MCF 10A (cell line): ENCODE data around the gene ZBTB26. TPM values are rescaled to one million over a fixed set of nuclear protein-coding genes. Genes with fewer than 3 reads are reported as not detected.

Source experiments
- BruUV-seq: library from RNA; stranded (reverse); fragments of 400-500 nt; replicated peaks from 2 replicates; lab custom pipeline; 2021; lab: Mats Ljungman, UMichigan
- CTCF ChIA-PET: fragments of 300-600 bp; sonication (Branson Sonifier 250); formaldehyde crosslinking; extraction: SDS; loops from one replicate; lab custom pipeline; 2021; ENCODE audit warnings: antibody characterized with exemption, inconsistent platforms; lab: Yijun Ruan, JAX
- POLR2A ChIA-PET: fragments of 300-600, 350-650 bp; sonication (Branson Sonifier 250); formaldehyde crosslinking; extraction: SDS; loops from one replicate; lab custom pipeline; 2020; ENCODE audit warnings: antibody characterized with exemption, inconsistent platforms; lab: Yijun Ruan, JAX
- DNase-seq: peaks from one replicate; pipeline ENCODE4 v3.0.0-alpha.2; 2018; ENCODE audit not compliant: unreplicated experiment
- H3K27ac Mint-ChIP-seq: one replicate; pipeline ENCODE4 v1.8.0; 2022; ENCODE audit warnings: mild to moderate bottlenecking, low read depth, mixed read lengths; ENCODE audit not compliant: unreplicated experiment
- H3K27me3 Mint-ChIP-seq: one replicate; pipeline ENCODE4 v1.8.0; 2022; ENCODE audit warnings: mixed read lengths; ENCODE audit not compliant: insufficient read depth, unreplicated experiment
- H3K36me3 Mint-ChIP-seq: one replicate; pipeline ENCODE4 v1.8.0; 2022; ENCODE audit warnings: mild to moderate bottlenecking, moderate library complexity, mixed read lengths; ENCODE audit not compliant: insufficient read depth, unreplicated experiment
- H3K4me1 Mint-ChIP-seq: one replicate; pipeline ENCODE4 v1.8.0; 2022; ENCODE audit warnings: mixed read lengths; ENCODE audit not compliant: insufficient read depth, unreplicated experiment
- H3K4me3 Mint-ChIP-seq: one replicate; pipeline ENCODE4 v1.8.0; 2022; ENCODE audit warnings: mild to moderate bottlenecking, moderate library complexity, mixed read lengths; ENCODE audit not compliant: unreplicated experiment
- H3K9me3 Mint-ChIP-seq: one replicate; pipeline ENCODE4 v1.8.0; 2022; ENCODE audit warnings: mixed read lengths; ENCODE audit not compliant: unreplicated experiment
- intact Hi-C: fragments of 100-400 bp; cut with micrococcal nuclease; formaldehyde crosslinking; loops from 2 replicates; pipeline ENCODE4 v1.14.1; 2022
- total RNA-seq: library from RNA; stranded (reverse); gene quantifications from 2 replicates; pipeline ENCODE4 v1.2.3, GENCODE V29; 2022
- TF ChIP-seq, protein P1 (sequence below): fragments of 200-600 bp; IDR thresholded peaks from one replicate; pipeline ENCODE4 v1.8.0; 2022; ENCODE audit warnings: antibody characterized with exemption, mild to moderate bottlenecking; ENCODE audit not compliant: unreplicated experiment

Gene ZBTB26
- total RNA-seq, 1 experiment from 2014 or later = 4.0 TPM

DNA sequence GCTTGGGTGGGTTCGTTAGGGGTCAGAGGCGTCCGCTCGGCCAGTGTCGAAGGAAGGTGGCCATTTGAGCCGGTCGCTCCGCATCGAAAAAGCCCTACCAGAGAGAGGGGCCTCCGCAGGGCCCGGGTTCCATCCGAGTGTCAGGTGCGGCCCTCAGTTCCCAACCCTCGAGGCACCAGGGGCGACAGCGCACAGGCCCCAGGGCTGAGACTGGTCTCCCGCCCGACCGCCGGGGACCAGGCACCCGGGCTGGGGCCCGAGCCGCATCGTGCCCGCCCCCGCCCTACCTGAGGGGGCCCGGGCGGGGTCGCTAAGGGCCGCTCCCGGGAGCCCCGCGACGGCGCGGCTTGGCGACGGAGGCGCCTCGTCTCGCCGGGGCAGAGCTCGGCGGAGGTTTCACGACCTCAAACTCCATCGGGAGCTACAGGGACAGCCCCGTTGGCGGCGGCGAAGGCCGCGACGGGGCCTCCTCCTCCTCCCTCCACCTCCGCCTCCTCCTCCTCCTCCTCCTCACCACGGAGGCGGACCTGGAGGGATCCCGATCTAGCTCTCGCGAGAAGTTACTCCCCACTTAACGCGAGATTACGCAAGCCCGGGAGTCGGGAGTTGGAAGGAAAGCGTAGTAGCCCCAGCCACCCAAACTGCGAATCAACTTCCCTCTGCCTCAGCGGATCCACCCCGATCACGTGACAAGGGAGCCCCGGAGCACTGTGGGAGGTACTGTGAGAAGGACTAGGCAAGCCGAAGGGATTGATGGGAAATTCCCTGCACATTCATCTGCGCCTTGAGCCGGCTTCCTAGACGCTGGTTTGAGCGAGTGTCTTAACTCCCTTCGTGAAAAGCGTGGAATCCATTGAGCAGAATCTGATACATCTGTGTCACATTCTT lies 26.2 kb downstream of the ZBTB26 start, which contains the start of gene RC3H2:
RC3H2 (minus strand) TSS at position 537 of the 888 bp plus-strand sequence. CDS start 7,850 bp downstream, outside the sequence.
- peak within 1 kb of the TSS; percentile 92 for H3K27ac Mint-ChIP-seq
- DNase-seq = peak; percentile 100

DNA sequence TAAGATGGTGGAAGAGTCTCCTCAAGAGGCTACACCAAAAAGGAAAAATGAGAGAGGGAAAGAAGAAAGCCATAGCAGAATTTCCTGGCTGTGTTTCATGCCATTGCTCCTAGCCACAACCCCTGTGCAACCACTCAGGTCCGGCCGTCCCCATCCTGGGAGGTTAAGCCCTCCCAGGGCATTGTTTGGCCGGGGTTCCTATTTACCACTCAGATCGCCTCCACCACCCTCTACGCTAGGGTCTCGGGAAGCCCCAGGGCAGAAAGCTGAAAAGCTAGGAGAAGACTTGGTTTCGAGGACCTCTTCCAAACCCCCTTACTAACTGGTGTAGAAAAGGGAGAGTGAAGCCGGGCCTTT lies 26.9 kb downstream of the ZBTB26 start:
- H3K9me3 Mint-ChIP-seq = no peaks in the 10 kb centered on the region
- H3K4me3 Mint-ChIP-seq = peak overlapping the region; percentile 89
- POLR2A ChIA-PET = interaction anchor here (0.6 to 7.1 kb wide), 17 partner anchors 9 to 941 kb away, joined by 3 to 127 read pairs (median 4); partner anchors contain the start of genes MRRF, RABGAP1, RBM18 and ZBTB26
- peaks cover 9% of the 10 kb centered on the region for H3K4me1 Mint-ChIP-seq
- TF ChIP-seq, protein P1, sequence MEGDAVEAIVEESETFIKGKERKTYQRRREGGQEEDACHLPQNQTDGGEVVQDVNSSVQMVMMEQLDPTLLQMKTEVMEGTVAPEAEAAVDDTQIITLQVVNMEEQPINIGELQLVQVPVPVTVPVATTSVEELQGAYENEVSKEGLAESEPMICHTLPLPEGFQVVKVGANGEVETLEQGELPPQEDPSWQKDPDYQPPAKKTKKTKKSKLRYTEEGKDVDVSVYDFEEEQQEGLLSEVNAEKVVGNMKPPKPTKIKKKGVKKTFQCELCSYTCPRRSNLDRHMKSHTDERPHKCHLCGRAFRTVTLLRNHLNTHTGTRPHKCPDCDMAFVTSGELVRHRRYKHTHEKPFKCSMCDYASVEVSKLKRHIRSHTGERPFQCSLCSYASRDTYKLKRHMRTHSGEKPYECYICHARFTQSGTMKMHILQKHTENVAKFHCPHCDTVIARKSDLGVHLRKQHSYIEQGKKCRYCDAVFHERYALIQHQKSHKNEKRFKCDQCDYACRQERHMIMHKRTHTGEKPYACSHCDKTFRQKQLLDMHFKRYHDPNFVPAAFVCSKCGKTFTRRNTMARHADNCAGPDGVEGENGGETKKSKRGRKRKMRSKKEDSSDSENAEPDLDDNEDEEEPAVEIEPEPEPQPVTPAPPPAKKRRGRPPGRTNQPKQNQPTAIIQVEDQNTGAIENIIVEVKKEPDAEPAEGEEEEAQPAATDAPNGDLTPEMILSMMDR = no peak
- intact Hi-C loops = loop anchor here (2.0 to 5.0 kb wide), 2 partner anchors 26 to 43 kb away; partner anchors contain the start of gene ZBTB26
- H3K27me3 Mint-ChIP-seq = no peaks in the 10 kb centered on the region
- peaks cover 14% of the 10 kb centered on the region for H3K36me3 Mint-ChIP-seq
- H3K27ac Mint-ChIP-seq = peak overlapping the region; percentile 92
- DNase-seq = peak; percentile 53
- no TSS peak for BruUV-seq
- CTCF ChIA-PET = interaction anchor here (0.6 to 1.4 kb wide), 6 partner anchors 9 to 802 kb away, joined by 3 to 6 read pairs (median 3); partner anchors contain the start of gene ZBTB6

More for the DNA sequence above, 26.2 kb downstream of the ZBTB26 start, which contains the start of gene RC3H2:
- TSS peak; percentile 32 for BruUV-seq
- TF ChIP-seq, protein P1 = no peak
- Mint-ChIP-seq H3K36me3 (peaks cover 21% of the 10 kb centered on the region), H3K9me3 (no peaks in the 10 kb centered on the region), H3K4me1 (peaks cover 9% of the 10 kb centered on the region), H3K4me3 (peak within 1 kb of the TSS; percentile 89), H3K27me3 (no peaks in the 10 kb centered on the region)
- POLR2A ChIA-PET = interaction anchor here (0.6 to 7.1 kb wide), 20 partner anchors 10 to 941 kb away, joined by 3 to 127 read pairs (median 4); partner anchors contain the start of genes MORN5, MRRF, NDUFA8 and RABGAP1
- CTCF ChIA-PET = interaction anchor here (0.6 to 1.4 kb wide), 5 partner anchors 20 to 803 kb away, joined by 3 to 6 read pairs (median 3); no protein-coding TSS in a partner anchor
- intact Hi-C loops = loop anchor here (1.0 to 5.0 kb wide), 3 partner anchors 8 to 42 kb away; partner anchors contain the start of genes ZBTB26 and ZBTB6

DNA sequence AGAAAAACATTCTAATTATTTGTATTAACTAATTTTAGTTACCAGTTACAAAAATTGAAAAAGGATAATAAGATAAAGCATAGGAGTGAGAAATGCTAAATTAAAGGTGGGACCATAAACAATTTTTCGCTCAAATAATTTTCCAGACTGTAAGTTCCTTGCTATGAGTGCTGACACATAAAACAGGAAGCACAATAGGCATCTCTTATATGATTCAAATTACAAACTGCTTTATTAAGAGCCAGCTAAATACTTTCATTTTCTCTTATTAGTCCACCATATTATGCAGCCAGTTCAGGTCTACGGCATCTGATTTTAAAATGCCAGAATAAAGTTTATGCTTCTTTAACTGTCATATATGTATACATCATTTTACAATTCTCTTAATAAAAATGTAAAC lies 30.5 kb downstream of the ZBTB26 start:
- ChIA-PET POLR2A (interaction anchor here (0.6 to 7.1 kb wide), 7 partner anchors 10 to 1671 kb away, joined by 3 to 127 read pairs (median 8); partner anchors contain the start of genes RABGAP1, ZBTB26 and ZBTB6), CTCF (interaction anchor here (0.7 kb wide), 1 partner anchor 785 kb away, joined by 3 read pairs; no protein-coding TSS in a partner anchor)
- DNase-seq = peak; percentile 15
- Mint-ChIP-seq H3K4me1 (peaks cover 19% of the 10 kb centered on the region), H3K27me3 (no peaks in the 10 kb centered on the region), H3K9me3 (no peaks in the 10 kb centered on the region), H3K36me3 (peaks cover 20% of the 10 kb centered on the region), H3K27ac (peak overlapping the region; percentile 69), H3K4me3 (peak overlapping the region; percentile 43)
- TF ChIP-seq, protein P1 = no peak
- intact Hi-C loops = loop anchor here (1.0 to 5.0 kb wide), 2 partner anchors 47 to 91 kb away; no protein-coding TSS in a partner anchor
- BruUV-seq = no TSS peak
